OCI-LY7 (cell line): ENCODE results near the gene EHMT2.

Source experiments
- CTCF ChIP-seq: fragments of 200-600 bp; sonication (generic); conservative IDR thresholded peaks from 2 replicates; pipeline ENCODE4 v1.5.1; 2014; ENCODE audit warnings: mild to moderate bottlenecking, antibody characterized with exemption, low read length, moderate library complexity, mixed read lengths
- EZH2phosphoT487 ChIP-seq: fragments of 200-600 bp; sonication (generic); IDR thresholded peaks from 2 replicates; pipeline ENCODE4 v1.6.1; 2018; ENCODE audit warnings: low read depth, borderline replicate concordance, mild to moderate bottlenecking, mixed run types, antibody characterized with exemption, low read length, moderate library complexity, mixed read lengths

- TF ChIP-seq EZH2phosphoT487 (no peak), CTCF (no peak)
Measured at GRCh38 chr6:31889331-31889972, 8.0 kb downstream of the EHMT2 start.
